SU-DHL-6 (cell line): ENCODE data around the gene MTFMT.

ENCODE experiments used
- CTCF ChIP-seq: fragments of 200-600 bp; sonication (generic); IDR thresholded peaks from one replicate; pipeline ENCODE4 v1.5.1; 2017; ENCODE audit warnings: antibody characterized with exemption, mild to moderate bottlenecking, low read length, moderate library complexity; ENCODE audit not compliant: insufficient read depth, poor library complexity, severe bottlenecking
- EZH2phosphoT487 ChIP-seq: fragments of 200-600 bp; sonication (generic), shearing (Covaris generic); conservative IDR thresholded peaks from 2 replicates; pipeline ENCODE4 v1.6.1; 2018; ENCODE audit warnings: mild to moderate bottlenecking, antibody characterized with exemption, low read length, moderate library complexity, mixed read lengths

DNA sequence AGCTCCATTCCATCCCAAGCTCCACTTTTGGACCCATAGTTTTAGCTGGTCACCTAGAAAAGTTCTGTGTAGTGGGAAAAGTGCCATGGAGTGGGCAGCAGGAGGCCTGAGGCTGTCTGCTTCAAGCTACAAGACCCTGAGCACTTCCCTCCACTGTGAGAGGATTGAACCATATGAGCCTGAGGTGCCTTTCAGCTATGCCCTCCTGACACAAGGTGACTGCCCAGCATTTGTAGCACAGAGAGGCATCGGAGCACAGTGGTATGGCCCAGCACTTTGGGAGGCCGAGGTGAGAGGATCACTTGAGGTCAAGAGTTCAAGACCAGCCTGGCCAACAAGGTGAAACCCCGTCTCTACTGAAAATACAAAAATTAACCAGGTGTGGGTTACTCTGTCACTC lies 43.2 kb upstream of the MTFMT start:
- TF ChIP-seq CTCF (no peak), EZH2phosphoT487 (no peak)
